ENCODE measurements around the gene DNAH8. TPM values are rescaled to one million over a fixed set of nuclear protein-coding genes. Genes with fewer than 3 reads are reported as not detected.

The DNAH8 gene
- total RNA-seq, 1 experiment from 2014 or later, result not detected

- in situ Hi-C loops (cut with HindIII; ENCODE audit: low pct_unique_long_range_greater_than_20kb, low sequenced_read_pairs), result no loop called here
- intact Hi-C loops (cut with micrococcal nuclease; ENCODE audit: unreplicated experiment), result no loop called here
- CTCF ChIA-PET, result interaction anchor here (0.7 kb wide), 1 partner anchor 97 kb away, joined by 3 read pairs; no protein-coding TSS in a partner anchor
- Histone ChIP-seq H3K4me3 (ENCODE audit: low read depth in 2 of 2, low read length in 2 of 2) (no peak overlapping the region), H3K27ac (ENCODE audit: low read length) (no peak overlapping the region), H3K9me3 (ENCODE audit: control insufficient read depth, insufficient read depth, low read depth, low read length) (no peaks in the 10 kb centered on the region), H3K36me3 (ENCODE audit: control insufficient read depth, insufficient read depth, low read length) (no peaks in the 10 kb centered on the region), H3K4me1 (ENCODE audit: control insufficient read depth, insufficient read depth, low read length) (no peaks in the 10 kb centered on the region), H3K27me3 (ENCODE audit: control insufficient read depth, insufficient read depth, low read length) (peaks cover 7% of the 10 kb centered on the region)
- BruUV-seq (replicated peaks), result no TSS peak
- ATAC-seq (no peak), DNase-seq (ENCODE audit: low read depth, low spot score) (no peak)
- POLR2A ChIA-PET, result no interaction called here
- no peak for TF ChIP-seq POLR2AphosphoS5 (IDR thresholded peaks at IDR 0.05; ENCODE audit: low read depth, low read length)
- TF ChIP-seq, protein P1, sequence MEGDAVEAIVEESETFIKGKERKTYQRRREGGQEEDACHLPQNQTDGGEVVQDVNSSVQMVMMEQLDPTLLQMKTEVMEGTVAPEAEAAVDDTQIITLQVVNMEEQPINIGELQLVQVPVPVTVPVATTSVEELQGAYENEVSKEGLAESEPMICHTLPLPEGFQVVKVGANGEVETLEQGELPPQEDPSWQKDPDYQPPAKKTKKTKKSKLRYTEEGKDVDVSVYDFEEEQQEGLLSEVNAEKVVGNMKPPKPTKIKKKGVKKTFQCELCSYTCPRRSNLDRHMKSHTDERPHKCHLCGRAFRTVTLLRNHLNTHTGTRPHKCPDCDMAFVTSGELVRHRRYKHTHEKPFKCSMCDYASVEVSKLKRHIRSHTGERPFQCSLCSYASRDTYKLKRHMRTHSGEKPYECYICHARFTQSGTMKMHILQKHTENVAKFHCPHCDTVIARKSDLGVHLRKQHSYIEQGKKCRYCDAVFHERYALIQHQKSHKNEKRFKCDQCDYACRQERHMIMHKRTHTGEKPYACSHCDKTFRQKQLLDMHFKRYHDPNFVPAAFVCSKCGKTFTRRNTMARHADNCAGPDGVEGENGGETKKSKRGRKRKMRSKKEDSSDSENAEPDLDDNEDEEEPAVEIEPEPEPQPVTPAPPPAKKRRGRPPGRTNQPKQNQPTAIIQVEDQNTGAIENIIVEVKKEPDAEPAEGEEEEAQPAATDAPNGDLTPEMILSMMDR (IDR thresholded peaks at IDR 0.05), result no peak
Measured at GRCh38 chr6:38775870-38776269, 60.8 kb downstream of the DNAH8 start.

DNA sequence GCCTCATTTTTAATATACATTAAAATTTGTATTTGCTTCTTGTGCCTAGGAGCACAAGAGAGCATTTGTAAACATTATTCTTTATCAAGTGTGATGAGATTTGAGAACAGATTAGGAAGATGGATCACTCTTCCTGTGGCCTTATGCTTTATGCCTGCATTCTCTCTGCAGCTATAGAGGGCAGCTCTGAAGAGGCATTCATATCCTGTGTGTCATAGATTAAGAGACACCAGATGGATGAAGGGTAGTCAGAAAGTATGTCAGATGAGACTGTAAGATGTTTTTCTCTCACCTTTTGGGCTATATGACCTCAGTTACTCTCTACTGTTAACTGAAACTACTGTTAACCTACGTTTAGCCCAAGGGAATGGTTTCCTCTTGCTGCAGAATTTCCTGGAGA, 61.4 kb downstream of the DNAH8 start:
- TF ChIP-seq REST (IDR thresholded peaks at IDR 0.05; ENCODE audit: insufficient read depth in 1 of 2, low read depth in 2 of 2, low read length in 1 of 2) (no peak), TCF7L2 (IDR thresholded peaks at IDR 0.05; ENCODE audit: low read depth, low read length) (no peak), SIN3A (IDR thresholded peaks at IDR 0.05; ENCODE audit: borderline replicate concordance, insufficient read depth, low read depth, low read length) (no peak), POLR2AphosphoS5 (IDR thresholded peaks at IDR 0.05; ENCODE audit: low read depth, low read length) (no peak)
- TF ChIP-seq, protein P1 (IDR thresholded peaks at IDR 0.05), result no peak
- CTCF ChIA-PET, result no interaction called here
- in situ Hi-C loops (cut with HindIII; ENCODE audit: low pct_unique_long_range_greater_than_20kb, low sequenced_read_pairs) (no loop called here), intact Hi-C loops (cut with micrococcal nuclease; ENCODE audit: unreplicated experiment) (no loop called here)
- POLR2A ChIA-PET, result no interaction called here
- Histone ChIP-seq H3K27ac (ENCODE audit: low read length) (no peak overlapping the region), H3K9me3 (ENCODE audit: control insufficient read depth, insufficient read depth, low read depth, low read length) (no peaks in the 10 kb centered on the region), H3K4me3 (ENCODE audit: low read depth in 2 of 2, low read length in 2 of 2) (no peak overlapping the region), H3K36me3 (ENCODE audit: control insufficient read depth, insufficient read depth, low read length) (no peaks in the 10 kb centered on the region), H3K27me3 (ENCODE audit: control insufficient read depth, insufficient read depth, low read length) (peaks cover 7% of the 10 kb centered on the region), H3K4me1 (ENCODE audit: control insufficient read depth, insufficient read depth, low read length) (no peaks in the 10 kb centered on the region)
- ATAC-seq (no peak), DNase-seq (ENCODE audit: low read depth, low spot score) (no peak)
- no TSS peak for BruUV-seq (replicated peaks)

All from Panc1 (cell line).